Tibial nerve (tissue), 4 donors: ENCODE measurements around the gene SORCS3. TPM values are rescaled to one million over a fixed set of nuclear protein-coding genes. Genes with fewer than 3 reads are reported as not detected.

ENCODE experiments used
- DNase-seq, 2 donors: peaks; one replicate each; pipeline ENCODE4 v3.0.0-alpha.2; 2019; ENCODE audit warnings: low spot score in 2 of 2
- H3K27ac ChIP-seq, 4 donors: fragments of 200-600 bp; sonication (generic) in 3 of 4; one replicate each; pipeline ENCODE4 v1.5.1; 2017 to 2019; ENCODE audit warnings: mild to moderate bottlenecking in 1 of 4
- H3K27me3 ChIP-seq, 2 donors: fragments of 200-600 bp; sonication (generic) in 1 of 2; one replicate each; pipeline versions ENCODE4 v1.5.1 to v1.6.0; 2017 to 2019
- H3K36me3 ChIP-seq, 3 donors: fragments of 200-600 bp; sonication (generic); one replicate each; pipeline ENCODE4 v1.5.1; 2018 to 2019
- H3K4me1 ChIP-seq, 4 donors: fragments of 200-600 bp; sonication (generic) in 3 of 4; one replicate each; pipeline ENCODE4 v1.5.1; 2017 to 2019
- H3K4me3 ChIP-seq, 4 donors: fragments of 200-600 bp; sonication (generic) in 3 of 4; one replicate each; pipeline ENCODE4 v1.5.1; 2017 to 2019; ENCODE audit warnings: mild to moderate bottlenecking in 1 of 4, moderate library complexity in 1 of 4
- H3K9me3 ChIP-seq, 4 donors: fragments of 200-600 bp; sonication (generic) in 3 of 4; one replicate each; pipeline ENCODE4 v1.5.1; 2017 to 2019
- CTCF ChIP-seq, 5 experiments: fragments of 200-600 bp in 3 of 5; fragments of 450-650 bp in 2 of 5; sonication (generic) in 3 of 5; IDR thresholded peaks; one replicate each; pipeline ENCODE4 v1.5.1; 2016 to 2019; ENCODE audit warnings: antibody characterized with exemption in 5 of 5, mild to moderate bottlenecking in 3 of 5, moderate library complexity in 2 of 5
- EP300 ChIP-seq, 2 donors: sonication (generic); formaldehyde crosslinking; IDR thresholded peaks; one replicate each; pipeline ENCODE4 v1.6.1; 2017; ENCODE audit warnings: antibody characterized with exemption in 2 of 2, mild to moderate bottlenecking in 1 of 2
- POLR2A ChIP-seq, 2 donors: fragments of 450-650 bp; IDR thresholded peaks; one replicate each; pipeline ENCODE4 v1.6.1; 2017; ENCODE audit warnings: antibody characterized with exemption in 2 of 2, mild to moderate bottlenecking in 2 of 2, moderate library complexity in 2 of 2
- WGBS, 2 donors: methylation state at CpG; one replicate each; pipeline ENCODE4 v1.1.5; 2018; 5-methylcytosine and 5-hydroxymethylcytosine counted together
- total RNA-seq, 4 donors: library from RNA; depleted of rRNA; stranded (reverse); fragments of >200 nt; gene quantifications; one replicate each; pipeline ENCODE4 v1.1.0, GENCODE V29; 2016

SORCS3 gene
- total RNA-seq, result 1 to 10 TPM; 1.8 to 3.9 (median 3.2) TPM

DNA sequence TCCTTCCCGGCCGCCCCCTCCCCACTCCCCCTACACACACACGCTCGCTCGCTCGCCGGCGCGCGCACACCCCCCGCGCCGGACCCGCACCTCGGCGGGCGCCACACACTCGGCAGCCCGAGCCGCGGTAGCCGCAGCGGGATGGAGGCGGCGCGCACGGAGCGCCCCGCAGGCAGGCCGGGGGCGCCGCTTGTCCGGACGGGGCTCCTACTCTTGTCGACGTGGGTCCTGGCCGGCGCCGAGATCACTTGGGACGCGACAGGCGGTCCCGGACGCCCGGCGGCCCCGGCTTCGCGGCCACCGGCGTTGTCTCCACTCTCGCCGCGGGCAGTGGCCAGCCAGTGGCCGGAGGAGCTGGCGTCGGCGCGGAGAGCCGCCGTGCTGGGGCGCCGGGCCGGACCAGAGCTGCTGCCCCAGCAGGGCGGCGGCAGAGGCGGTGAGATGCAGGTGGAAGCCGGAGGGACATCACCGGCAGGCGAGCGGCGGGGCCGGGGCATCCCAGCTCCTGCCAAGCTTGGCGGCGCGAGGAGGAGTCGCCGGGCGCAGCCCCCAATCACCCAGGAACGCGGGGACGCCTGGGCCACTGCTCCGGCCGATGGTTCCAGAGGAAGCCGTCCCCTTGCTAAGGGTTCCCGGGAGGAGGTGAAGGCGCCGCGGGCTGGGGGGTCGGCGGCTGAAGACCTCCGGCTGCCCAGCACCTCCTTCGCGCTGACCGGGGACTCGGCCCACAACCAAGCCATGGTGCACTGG, at the start of gene SORCS3:
Gene SORCS3, plus strand, starts transcription at position 104 of the 750 bp plus-strand sequence.
- Histone ChIP-seq H3K4me3 (peak within 1 kb of the TSS; percentile 21 to 56 (median 42)), H3K4me1 (peaks cover 0 to 36% (median 3%) of the 10 kb centered on the region in 4 donors), H3K27me3 (peaks cover 0 to 36% of the 10 kb centered on the region in 2 donors), H3K36me3 (no peaks in the 10 kb centered on the region), H3K27ac (peak within 1 kb of the TSS; percentile 2 to 70 (median 6)), H3K9me3 (no peaks in the 10 kb centered on the region)
- no peak for DNase-seq
- WGBS, 2 donors, result 1% methylated on average over 22 to 49 of the region's 96 CpGs
- TF ChIP-seq CTCF (IDR thresholded peaks at IDR 0.05), result no peak

DNA sequence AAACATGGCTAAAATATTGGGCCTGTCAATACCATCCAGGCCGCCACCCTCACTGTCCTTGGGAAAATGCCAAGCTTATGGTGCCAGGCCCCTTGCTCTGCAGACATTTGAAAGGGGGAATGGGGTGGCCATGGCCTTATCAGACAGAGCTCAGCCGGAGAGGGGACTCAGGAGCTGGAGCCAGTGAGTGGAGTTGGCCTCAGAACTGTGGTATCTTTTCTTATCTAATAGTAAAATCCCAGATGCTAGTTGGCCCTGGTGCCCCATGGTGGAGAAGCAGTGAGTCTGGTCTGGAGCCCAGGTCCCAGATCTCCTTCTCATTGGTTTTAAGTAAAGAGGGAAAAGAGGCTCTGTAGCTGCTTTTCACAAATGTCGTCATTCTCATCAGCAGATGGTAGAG, 49.6 kb upstream of the SORCS3 start:
- no peak for DNase-seq
- TF ChIP-seq POLR2A (IDR thresholded peaks at IDR 0.05) (no peak), CTCF (IDR thresholded peaks at IDR 0.05) (no peak), EP300 (IDR thresholded peaks at IDR 0.05) (no peak)
- 79 to 91% methylated on average over 3 of the region's 3 CpGs for WGBS, 2 donors

GRCh38 chr10:104601166-104601565, 39.9 kb upstream of the SORCS3 start:
- no peak for TF ChIP-seq EP300 (IDR thresholded peaks at IDR 0.05)
- TF ChIP-seq POLR2A (IDR thresholded peaks at IDR 0.05), result no peak
- no peak for TF ChIP-seq CTCF (IDR thresholded peaks at IDR 0.05)
- H3K4me3 ChIP-seq, result no peak overlapping the region
- 20 to 25% methylated on average over 1 of the region's 1 CpG for WGBS, 2 donors
- H3K9me3 ChIP-seq, result no peaks in the 10 kb centered on the region
- H3K27me3 ChIP-seq, result peaks cover 0 to 3% of the 10 kb centered on the region in 2 donors
- H3K4me1 ChIP-seq, result no peaks in the 10 kb centered on the region
- H3K36me3 ChIP-seq, result no peaks in the 10 kb centered on the region
- H3K27ac ChIP-seq, result no peak overlapping the region
- no peak for DNase-seq

More for the DNA sequence above, 49.6 kb upstream of the SORCS3 start:
- no peak overlapping the region for H3K27ac ChIP-seq
- H3K36me3 ChIP-seq, result no peaks in the 10 kb centered on the region
- no peaks in the 10 kb centered on the region for H3K27me3 ChIP-seq
- H3K4me3 ChIP-seq, result no peak overlapping the region
- H3K9me3 ChIP-seq, result no peaks in the 10 kb centered on the region
- no peaks in the 10 kb centered on the region for H3K4me1 ChIP-seq

DNA sequence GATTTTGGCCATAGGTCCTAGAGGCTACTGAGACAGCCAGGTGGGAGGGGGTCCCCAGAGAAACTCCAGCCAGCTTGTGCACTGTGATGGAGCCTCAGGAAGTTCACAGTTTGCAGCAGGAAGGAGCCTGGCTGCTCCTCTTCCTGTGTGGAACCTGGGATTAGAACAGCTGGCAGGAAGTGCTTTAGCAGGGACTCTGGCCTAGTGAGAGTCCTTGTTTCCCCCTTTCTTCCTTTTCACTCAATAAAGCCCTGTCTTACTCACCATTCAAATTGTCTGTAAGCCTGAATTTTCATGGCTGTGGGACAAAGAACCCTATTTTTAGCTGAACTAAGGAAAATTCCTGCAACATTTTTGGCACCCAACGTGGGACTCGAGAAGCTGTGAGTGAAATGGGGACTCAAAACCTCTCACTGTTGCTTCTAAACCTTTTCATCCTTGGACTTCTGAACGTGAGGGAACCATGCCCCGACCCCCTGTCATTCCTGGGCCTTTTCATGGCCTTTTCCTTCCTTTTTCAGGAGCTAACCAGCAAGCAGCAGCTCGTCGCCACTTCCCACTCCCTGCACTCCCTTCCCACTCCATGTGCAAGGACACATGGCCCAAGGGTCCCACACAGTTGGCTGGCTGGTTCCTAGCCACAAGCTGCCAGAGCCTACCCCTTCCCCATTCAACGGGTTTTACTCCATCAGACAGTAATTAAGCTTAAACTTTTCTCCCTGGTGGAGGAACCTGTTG, 32.8 kb upstream of the SORCS3 start:
- TF ChIP-seq CTCF (IDR thresholded peaks at IDR 0.05) (no peak), POLR2A (IDR thresholded peaks at IDR 0.05) (no peak), EP300 (IDR thresholded peaks at IDR 0.05) (no peak)
- Histone ChIP-seq H3K9me3 (peaks cover 0 to 15% (median 0%) of the 10 kb centered on the region in 4 donors), H3K4me3 (no peak overlapping the region), H3K36me3 (no peaks in the 10 kb centered on the region), H3K27ac (no peak overlapping the region), H3K4me1 (no peaks in the 10 kb centered on the region), H3K27me3 (no peaks in the 10 kb centered on the region)
- DNase-seq, result no peak
- 59 to 62% methylated on average over 7 of the region's 7 CpGs for WGBS, 2 donors
